Measurements from ENCODE around the gene CYFIP2. TPM values are rescaled to one million over a fixed set of nuclear protein-coding genes. Genes with fewer than 3 reads are reported as not detected.
A peak's percentile ranks its signal among the peaks of the same experiment; 100 is the strongest.

Gene CYFIP2
- total RNA-seq, 1 donor: 12.4 TPM

DNA sequence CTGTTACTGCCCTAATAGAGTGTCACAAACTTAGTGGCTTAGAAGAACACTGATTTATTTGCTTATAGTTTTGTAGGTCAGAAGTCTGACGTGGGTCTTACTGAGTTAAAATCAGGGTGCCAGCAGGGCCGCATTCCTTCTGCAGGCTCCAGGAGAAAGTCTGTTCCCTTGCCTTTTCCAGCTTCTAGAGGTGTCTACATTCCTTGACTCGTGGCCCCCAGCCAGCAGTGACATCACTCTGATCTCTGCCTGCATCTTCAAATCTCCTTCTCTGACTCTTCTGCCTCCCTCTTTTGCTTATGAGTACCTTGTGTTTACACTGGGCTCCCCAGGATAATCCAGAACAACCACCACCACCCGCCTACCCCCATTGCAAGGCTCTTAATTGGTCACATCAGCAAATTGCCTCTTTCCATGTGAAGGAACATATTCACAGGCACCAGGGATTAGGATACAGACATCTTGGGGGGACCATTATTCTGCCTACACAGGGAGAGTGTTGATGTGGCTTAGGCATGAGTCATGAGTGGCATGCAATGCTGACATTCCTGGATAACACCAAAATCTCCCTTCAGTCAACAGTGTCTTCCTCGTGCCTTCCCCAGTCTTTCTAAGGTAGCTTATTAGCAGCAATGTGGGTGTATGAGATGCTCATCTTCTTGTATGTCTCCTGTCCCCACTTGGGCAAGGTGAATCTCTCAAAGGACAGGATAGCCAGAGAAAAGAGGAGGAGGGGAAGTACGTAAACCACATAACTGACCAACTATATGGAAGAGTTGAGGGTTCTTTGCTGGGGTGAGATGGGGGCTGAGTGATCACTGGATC lies 24.4 kb downstream of the CYFIP2 start:
- TF ChIP-seq, protein P1, sequence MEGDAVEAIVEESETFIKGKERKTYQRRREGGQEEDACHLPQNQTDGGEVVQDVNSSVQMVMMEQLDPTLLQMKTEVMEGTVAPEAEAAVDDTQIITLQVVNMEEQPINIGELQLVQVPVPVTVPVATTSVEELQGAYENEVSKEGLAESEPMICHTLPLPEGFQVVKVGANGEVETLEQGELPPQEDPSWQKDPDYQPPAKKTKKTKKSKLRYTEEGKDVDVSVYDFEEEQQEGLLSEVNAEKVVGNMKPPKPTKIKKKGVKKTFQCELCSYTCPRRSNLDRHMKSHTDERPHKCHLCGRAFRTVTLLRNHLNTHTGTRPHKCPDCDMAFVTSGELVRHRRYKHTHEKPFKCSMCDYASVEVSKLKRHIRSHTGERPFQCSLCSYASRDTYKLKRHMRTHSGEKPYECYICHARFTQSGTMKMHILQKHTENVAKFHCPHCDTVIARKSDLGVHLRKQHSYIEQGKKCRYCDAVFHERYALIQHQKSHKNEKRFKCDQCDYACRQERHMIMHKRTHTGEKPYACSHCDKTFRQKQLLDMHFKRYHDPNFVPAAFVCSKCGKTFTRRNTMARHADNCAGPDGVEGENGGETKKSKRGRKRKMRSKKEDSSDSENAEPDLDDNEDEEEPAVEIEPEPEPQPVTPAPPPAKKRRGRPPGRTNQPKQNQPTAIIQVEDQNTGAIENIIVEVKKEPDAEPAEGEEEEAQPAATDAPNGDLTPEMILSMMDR (IDR thresholded peaks at IDR 0.05; ENCODE audit: insufficient read depth, low read length): no peak
- peak; percentile 25 for DNase-seq (ENCODE audit: low read depth)
- H3K4me3 ChIP-seq (ENCODE audit: low read depth, low read length): no peak overlapping the region

DNA sequence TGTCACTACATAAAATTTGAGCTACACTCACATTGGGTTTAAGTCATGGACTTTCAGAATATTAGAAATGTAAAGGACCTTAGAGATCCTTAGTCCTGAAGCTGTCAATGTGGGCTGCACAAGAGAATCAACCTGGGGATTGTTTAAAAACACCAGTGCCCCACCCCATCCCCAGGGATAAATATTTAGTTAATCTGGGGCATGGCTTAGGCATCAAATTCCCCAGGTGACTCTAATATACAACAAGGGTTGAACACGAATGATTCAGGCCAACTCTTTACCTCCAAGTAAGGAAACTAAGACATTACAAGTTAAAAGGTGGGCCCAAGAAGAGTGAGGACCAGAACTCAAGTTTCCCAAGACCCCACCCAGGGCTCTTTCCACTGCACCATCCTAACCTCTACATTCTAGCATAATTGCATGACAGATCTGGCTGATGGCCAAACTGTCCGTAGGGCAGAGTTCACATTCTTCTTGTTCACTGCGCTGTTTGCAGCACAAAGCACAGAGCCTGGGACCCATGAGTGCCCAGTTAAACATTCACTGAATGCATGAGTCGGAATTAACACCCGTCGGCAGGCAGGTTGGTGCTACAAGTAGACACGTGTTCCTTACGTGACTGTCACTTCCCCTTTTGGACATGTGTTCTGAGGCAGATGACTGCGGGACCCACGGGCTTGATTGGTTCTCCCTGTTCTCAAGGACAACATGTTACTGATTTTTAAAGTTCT lies 25.2 kb downstream of the CYFIP2 start:
- no peak overlapping the region for H3K4me3 ChIP-seq (ENCODE audit: low read depth, low read length)
- TF ChIP-seq, protein P1 (IDR thresholded peaks at IDR 0.05; ENCODE audit: insufficient read depth, low read length): no peak
- no peak for DNase-seq (ENCODE audit: low read depth)

DNA sequence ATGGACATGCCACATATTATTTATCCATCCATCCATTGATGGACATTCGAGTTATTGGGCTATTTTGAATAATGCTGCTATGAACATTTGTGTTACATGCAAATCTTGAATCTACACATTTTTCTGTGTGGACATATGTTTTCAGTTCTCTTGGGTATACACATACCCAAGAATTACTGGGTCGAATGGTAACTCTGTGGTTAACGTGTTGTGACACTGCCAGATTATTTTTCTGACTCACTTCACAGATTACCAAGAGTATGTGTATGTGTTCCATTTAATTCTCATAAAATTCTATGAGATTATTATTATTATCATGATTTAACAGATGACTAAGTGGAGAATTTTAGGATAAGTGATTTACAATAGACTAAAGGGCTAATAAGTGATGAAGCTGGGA lies 26.7 kb downstream of the CYFIP2 start:
- no peak for DNase-seq (ENCODE audit: low read depth)
- TF ChIP-seq, protein P1 (IDR thresholded peaks at IDR 0.05; ENCODE audit: insufficient read depth, low read length): no peak
- no peak overlapping the region for H3K4me3 ChIP-seq (ENCODE audit: low read depth, low read length)

DNA sequence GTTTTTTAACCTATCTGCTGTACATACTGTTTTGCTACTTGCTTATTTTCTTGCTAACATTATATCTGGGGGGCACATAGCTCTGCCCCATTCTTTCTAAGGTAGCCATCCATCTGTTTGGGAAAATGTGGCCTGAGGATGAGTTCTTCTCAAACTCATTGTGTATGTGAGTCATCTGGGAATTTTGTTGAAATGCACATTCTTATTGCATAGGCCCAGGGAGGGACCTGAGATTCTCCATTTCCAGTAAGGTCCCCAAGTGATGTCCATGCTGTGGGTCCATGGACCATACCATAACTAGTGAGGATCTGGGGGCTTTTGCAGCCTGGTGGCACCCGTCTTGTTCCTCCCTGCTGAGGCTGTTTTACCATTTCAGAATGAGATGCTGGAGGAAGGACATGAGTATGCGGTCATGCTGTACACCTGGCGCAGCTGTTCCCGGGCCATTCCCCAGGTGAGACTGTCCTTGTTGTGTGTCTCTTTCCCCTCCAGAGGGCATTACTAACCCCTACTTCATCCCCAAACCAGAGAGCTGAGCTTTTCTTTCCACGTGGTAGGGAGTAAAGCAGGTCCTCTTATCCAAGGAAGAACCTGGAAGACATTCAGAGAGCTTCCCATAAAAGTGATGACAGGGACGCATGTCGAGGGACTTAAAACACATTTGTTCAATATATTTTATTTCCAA lies 28.6 kb downstream of the CYFIP2 start:
- H3K4me3 ChIP-seq (ENCODE audit: low read depth, low read length): no peak overlapping the region
- TF ChIP-seq, protein P1 (IDR thresholded peaks at IDR 0.05; ENCODE audit: insufficient read depth, low read length): no peak
- DNase-seq (ENCODE audit: low read depth): no peak

DNA sequence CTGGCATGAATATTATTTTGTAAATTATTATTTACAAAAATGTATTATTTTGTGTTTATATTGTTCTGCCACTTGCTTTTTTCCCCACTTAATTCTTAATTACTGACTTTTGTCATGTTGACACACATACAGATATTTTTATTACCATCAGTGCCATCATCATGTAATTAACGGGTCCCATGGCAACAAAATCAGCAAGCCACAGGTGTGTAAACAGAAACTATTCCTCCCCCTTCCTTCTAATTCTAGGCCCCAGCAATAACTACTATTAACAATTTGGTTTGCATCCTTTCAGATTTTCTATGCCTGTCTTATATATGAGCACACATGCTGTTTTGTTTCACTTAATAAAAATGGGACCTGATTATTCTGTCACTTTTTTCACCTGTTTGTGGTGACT lies 29.3 kb downstream of the CYFIP2 start:
- TF ChIP-seq, protein P1 (IDR thresholded peaks at IDR 0.05; ENCODE audit: insufficient read depth, low read length): no peak
- no peak overlapping the region for H3K4me3 ChIP-seq (ENCODE audit: low read depth, low read length)
- DNase-seq (ENCODE audit: low read depth): no peak

DNA sequence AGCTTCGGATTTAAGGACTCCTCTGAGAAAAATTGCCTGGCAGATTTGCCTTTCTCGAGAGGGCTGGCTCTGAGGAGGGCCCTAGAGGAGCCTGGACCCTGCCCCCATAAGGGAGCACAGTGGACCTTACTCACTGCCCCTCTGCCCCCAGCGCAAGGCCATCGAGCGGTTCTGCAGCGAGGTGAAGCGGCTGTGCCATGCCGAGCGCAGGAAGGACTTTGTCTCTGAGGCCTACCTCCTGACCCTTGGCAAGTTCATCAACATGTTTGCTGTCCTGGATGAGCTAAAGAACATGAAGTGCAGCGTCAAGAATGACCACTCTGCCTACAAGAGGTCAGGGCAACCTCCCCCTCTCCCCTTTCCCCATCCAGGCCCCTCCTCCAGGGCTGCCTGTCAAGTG lies 34.6 kb downstream of the CYFIP2 start:
- TF ChIP-seq, protein P1 (IDR thresholded peaks at IDR 0.05; ENCODE audit: insufficient read depth, low read length): no peak
- no peak overlapping the region for H3K4me3 ChIP-seq (ENCODE audit: low read depth, low read length)
- DNase-seq (ENCODE audit: low read depth): no peak
